SK-N-SH (cell line): ENCODE data around the gene MICB. TPM values are rescaled to one million over a fixed set of nuclear protein-coding genes. Genes with fewer than 3 reads are reported as not detected.

Experiments
- CTCF ChIA-PET: fragments of 300-600, 350-600 bp; formaldehyde crosslinking; extraction: SDS; loops from one replicate; lab custom pipeline; 2021; lab: Yijun Ruan, JAX
- POLR2A ChIA-PET: fragments of 350-600 bp; sonication (Branson Sonifier 250); formaldehyde crosslinking; extraction: SDS; loops from one replicate; lab custom pipeline; 2020; ENCODE audit warnings: antibody characterized with exemption, inconsistent platforms; lab: Yijun Ruan, JAX
- DNase-seq: peaks from one replicate; pipeline ENCODE4 v3.0.0; 2012
- H2AFZ ChIP-seq: fragments of 200-600 bp; sonication (generic); 2 replicates; pipeline ENCODE4 v1.8.1; 2016; ENCODE audit warnings: antibody characterized with exemption, mild to moderate bottlenecking, low read depth
- H3F3A ChIP-seq: fragments of 200-600 bp; sonication (generic); replicated peaks from 2 replicates; pipeline ENCODE3; 2016; ENCODE audit warnings: antibody characterized with exemption, mild to moderate bottlenecking; ENCODE audit not compliant: insufficient read depth
- H3K27ac ChIP-seq, 2 experiments: fragments of 200-500 bp in 1 of 2; fragments of 200-600 bp in 1 of 2; sonication (Bioruptor generic) in 1 of 2; sonication (generic), shearing (Covaris generic) in 1 of 2; 2 replicates each; pipeline versions ENCODE4 v1.5.1 to v1.6.1; 2014 to 2016; ENCODE audit warnings: low read depth in 2 of 2, inconsistent platforms in 1 of 2, low read length in 1 of 2, mild to moderate bottlenecking in 1 of 2, mixed read lengths in 1 of 2
- H3K27me3 ChIP-seq: fragments of 200-600 bp; sonication (generic), shearing (Covaris generic); 2 replicates; pipeline ENCODE4 v1.6.1; 2016; ENCODE audit warnings: mixed run types; ENCODE audit not compliant: insufficient read depth
- H3K36me3 ChIP-seq, 2 experiments: fragments of 200-500 bp in 1 of 2; fragments of 200-600 bp in 1 of 2; sonication (Bioruptor generic) in 1 of 2; sonication (generic) in 1 of 2; replicated peaks in 1 of 2; 2 replicates each; pipeline versions ENCODE3 to v1.5.1; 2014 to 2016; ENCODE audit warnings: low read length in 1 of 2, mild to moderate bottlenecking in 1 of 2; ENCODE audit not compliant: insufficient read depth in 2 of 2, control insufficient read depth in 1 of 2
- H3K4me1 ChIP-seq, 2 experiments: fragments of 200-500 bp in 1 of 2; fragments of 200-600 bp in 1 of 2; sonication (Bioruptor generic) in 1 of 2; sonication (generic), shearing (Covaris generic) in 1 of 2; 2 replicates each; pipeline versions ENCODE4 v1.5.1 to v1.6.1; 2014 to 2016; ENCODE audit warnings: low read depth in 1 of 2, low read length in 1 of 2, mixed run types in 1 of 2; ENCODE audit not compliant: insufficient read depth in 2 of 2, control insufficient read depth in 1 of 2
- H3K4me2 ChIP-seq: fragments of 200-600 bp; sonication (generic), shearing (Covaris generic); 2 replicates; pipeline ENCODE4 v1.6.1; 2017; ENCODE audit warnings: mixed run types
- H3K4me3 ChIP-seq, 2 experiments: fragments of 200-500 bp in 1 of 2; fragments of 200-600 bp in 1 of 2; sonication (Bioruptor generic) in 1 of 2; sonication (generic), shearing (Covaris generic) in 1 of 2; 2 replicates each; pipeline versions ENCODE4 v1.5.1 to v1.8.1; 2014 to 2016; ENCODE audit warnings: low read depth in 2 of 2, inconsistent platforms in 1 of 2, low read length in 1 of 2, mild to moderate bottlenecking in 1 of 2, mixed read lengths in 1 of 2, moderate library complexity in 1 of 2
- H3K79me2 ChIP-seq: fragments of 200-600 bp; sonication (generic); 2 replicates; pipeline ENCODE4 v1.8.1; 2017; ENCODE audit warnings: mild to moderate bottlenecking; ENCODE audit not compliant: insufficient read depth
- H3K9ac ChIP-seq: fragments of 200-600 bp; sonication (generic); 2 replicates; pipeline ENCODE4 v1.6.1; 2017; ENCODE audit warnings: mixed run types
- H3K9me2 ChIP-seq: fragments of 200-600 bp; sonication (generic); 2 replicates; pipeline ENCODE4 v1.6.1; 2017; ENCODE audit warnings: mixed run types
- H3K9me3 ChIP-seq: fragments of 200-600 bp; sonication (generic); 2 replicates; pipeline ENCODE4 v1.6.1; 2017; ENCODE audit warnings: mixed run types, mild to moderate bottlenecking, moderate library complexity
- H4K20me1 ChIP-seq: fragments of 200-600 bp; sonication (generic); 2 replicates; pipeline ENCODE4 v1.6.1; 2017; ENCODE audit warnings: mild to moderate bottlenecking, mixed run types; ENCODE audit not compliant: insufficient read depth
- CTCF ChIP-seq: fragments of 200-600 bp; sonication (generic); IDR thresholded peaks from 2 replicates; pipeline ENCODE4 v1.6.1; 2017; ENCODE audit warnings: antibody characterized with exemption, mild to moderate bottlenecking, moderate library complexity
- ELF1 ChIP-seq: IDR thresholded peaks from 2 replicates; pipeline ENCODE4 v1.4.0; 2012
- MAX ChIP-seq: IDR thresholded peaks from 2 replicates; pipeline ENCODE4 v1.4.0; 2012; ENCODE audit warnings: low read depth
- NRF1 ChIP-seq: IDR thresholded peaks from 2 replicates; pipeline ENCODE4 v1.6.1; 2012; ENCODE audit warnings: low read depth, mild to moderate bottlenecking, low read length
- RAD21 ChIP-seq: IDR thresholded peaks from 2 replicates; pipeline ENCODE4 v1.6.1; 2012; ENCODE audit warnings: mild to moderate bottlenecking, low read length
- SIN3A ChIP-seq: IDR thresholded peaks from 2 replicates; pipeline ENCODE4 v1.6.1; 2012; ENCODE audit warnings: low read depth, mild to moderate bottlenecking, low read length, moderate library complexity, borderline replicate concordance
- SMC3 ChIP-seq: IDR thresholded peaks from 2 replicates; pipeline ENCODE4 v1.6.1; 2012; ENCODE audit warnings: low read depth, low read length, improper control_type of control experiment
- TAF1 ChIP-seq: IDR thresholded peaks from 2 replicates; pipeline ENCODE4 v1.6.1; 2012; ENCODE audit warnings: low read depth, mild to moderate bottlenecking, low read length, moderate library complexity, borderline replicate concordance
- USF2 ChIP-seq: fragments of 150-350 bp; IDR thresholded peaks from 2 replicates; pipeline ENCODE4 v1.6.1; 2017; ENCODE audit warnings: antibody characterized with exemption, low read length, low read depth, borderline replicate concordance
- WGBS: methylation state at CpG from one replicate; pipeline ENCODE4 v1.1.6; 2017; ENCODE audit warnings: low lambda C conversion rate; 5-methylcytosine and 5-hydroxymethylcytosine counted together
- polyA plus RNA-seq, 3 experiments: library from polyadenylated mRNA; depleted of rRNA; stranded (reverse); fragments of >200 nt; gene quantifications; 2 replicates each; pipeline ENCODE4 v1.2.3, GENCODE V29; 2012

The MICB gene
- polyA plus RNA-seq, 1 of the 3 experiments (the other 2 are of a cell fraction): 9.7 TPM

- H3K79me2 ChIP-seq: peaks cover 53% of the 10 kb centered on the region
- H2AFZ ChIP-seq: no peak overlapping the region
- peaks cover 18 to 29% of the 10 kb centered on the region in 2 experiments for H3K4me1 ChIP-seq
- H3K9ac ChIP-seq: no peak overlapping the region
- no peaks in the 10 kb centered on the region for H3K27me3 ChIP-seq
- no peak for TF ChIP-seq USF2
- TF ChIP-seq ELF1: no peak
- no peak for TF ChIP-seq SMC3
- no peak for TF ChIP-seq MAX
- no peak for TF ChIP-seq NRF1
- no peak for TF ChIP-seq SIN3A
- TF ChIP-seq, all 33 proteins: peak for 0
- Histone ChIP-seq H3F3A (peaks cover 14% of the 10 kb centered on the region), H3K27ac (peak overlapping the region in 1 of 2 experiments; percentile 95; a peak in 1 of 4 replicates), H4K20me1 (peaks cover 24% of the 10 kb centered on the region), H3K36me3 (peaks cover 16 to 17% of the 10 kb centered on the region in 2 experiments), H3K9me3 (no peaks in the 10 kb centered on the region), H3K4me2 (no peak overlapping the region), H3K9me2 (no peaks in the 10 kb centered on the region), H3K4me3 (no peak overlapping the region)
- ChIA-PET POLR2A (no interaction called here), CTCF (interaction anchor here (11.9 kb wide), 1 partner anchor 55 kb away, joined by 301 read pairs; the partner anchor contains the start of gene NCR3)
- no peak for DNase-seq
- WGBS: 95% methylated on average over 6 of the region's 6 CpGs
Measured at GRCh38 chr6:31543639-31544038, 45.7 kb downstream of the MICB start.

- TF ChIP-seq RAD21: no peak
- no peak for TF ChIP-seq SIN3A
- TF ChIP-seq CTCF: no peak
- no peak for TF ChIP-seq TAF1
- no peak for DNase-seq
- Histone ChIP-seq H3F3A (peaks cover 18% of the 10 kb centered on the region), H4K20me1 (peaks cover 13% of the 10 kb centered on the region), H3K4me3 (no peak overlapping the region), H3K4me2 (no peak overlapping the region), H3K4me1 (peaks cover 8 to 19% of the 10 kb centered on the region in 2 experiments; a peak in 3 of 4 replicates), H3K9me3 (no peaks in the 10 kb centered on the region), H3K27me3 (no peaks in the 10 kb centered on the region), H3K9me2 (no peaks in the 10 kb centered on the region), H3K36me3 (peaks cover 7 to 15% of the 10 kb centered on the region in 2 experiments), H2AFZ (no peak overlapping the region), H3K27ac (no peak overlapping the region), H3K9ac (no peak overlapping the region), H3K79me2 (peaks cover 53% of the 10 kb centered on the region)
- CTCF ChIA-PET: interaction anchor here (0.6 to 11.9 kb wide), 3 partner anchors 37 to 1004 kb away, joined by 3 to 301 read pairs (median 3); partner anchors contain the start of gene NCR3
- 41% methylated on average over 2 of the region's 2 CpGs for WGBS
- POLR2A ChIA-PET: no interaction called here
Measured at GRCh38 chr6:31544676-31545075, 46.7 kb downstream of the MICB start.
